CD1c-positive myeloid dendritic cell (primary cell): ENCODE measurements around the gene SH3BP4.

Experiments
- DNase-seq: peaks from one replicate; pipeline ENCODE4 v3.0.0-alpha.2; 2016; ENCODE audit errors: extremely low spot score

The SH3BP4 gene

GRCh38 chr2:234998404-234999211 lies 46.8 kb downstream of the SH3BP4 start:
- no peak for DNase-seq

GRCh38 chr2:234999740-235000425 lies 48.1 kb downstream of the SH3BP4 start:
- no peak for DNase-seq

- no peak for DNase-seq
Measured at GRCh38 chr2:235000426-235001236, 48.8 kb downstream of the SH3BP4 start.

- DNase-seq = no peak
Measured at GRCh38 chr2:235001237-235002133, 49.7 kb downstream of the SH3BP4 start.

- no peak for DNase-seq
Measured at GRCh38 chr2:235002198-235003095, 50.6 kb downstream of the SH3BP4 start.

- no peak for DNase-seq
Measured at GRCh38 chr2:235003096-235003775, 51.4 kb downstream of the SH3BP4 start.

- DNase-seq = no peak
Measured at GRCh38 chr2:235004329-235004903, 52.6 kb downstream of the SH3BP4 start.

GRCh38 chr2:235005023-235005422 lies 53.2 kb downstream of the SH3BP4 start:
- no peak for DNase-seq

GRCh38 chr2:235005603-235006259 lies 53.9 kb downstream of the SH3BP4 start:
- no peak for DNase-seq

GRCh38 chr2:235006461-235006860 lies 54.6 kb downstream of the SH3BP4 start:
- no peak for DNase-seq

GRCh38 chr2:235006986-235007385 lies 55.2 kb downstream of the SH3BP4 start:
- no peak for DNase-seq

GRCh38 chr2:235007664-235008457 lies 56.0 kb downstream of the SH3BP4 start:
- no peak for DNase-seq

- no peak for DNase-seq
Measured at GRCh38 chr2:235008584-235009044, 56.8 kb downstream of the SH3BP4 start.

- DNase-seq = no peak
Measured at GRCh38 chr2:235009081-235009480, 57.3 kb downstream of the SH3BP4 start.

- DNase-seq = no peak
Measured at GRCh38 chr2:235010117-235010714, 58.4 kb downstream of the SH3BP4 start.

GRCh38 chr2:235011607-235011928 lies 59.8 kb downstream of the SH3BP4 start:
- DNase-seq = no peak

- DNase-seq = no peak
Measured at GRCh38 chr2:235011929-235012631, 60.3 kb downstream of the SH3BP4 start.
